Naive thymus-derived CD8-positive, alpha-beta T cell (primary cell): ENCODE data around the gene RET. TPM values are rescaled to one million over a fixed set of nuclear protein-coding genes. Genes with fewer than 3 reads are reported as not detected.

ENCODE experiments used
- ATAC-seq, 2 donors: fragments of 150-1000 bp; cut with Tn5 transposase in 1 of 2; sonication (Bioruptor Pico), chemical (Tn5 transposase) in 1 of 2; 1 replicate in 1 of 2; 2 replicates in 1 of 2; pipeline ENCODE4 v1.10.0; 2021; ENCODE audit warnings: mild to moderate bottlenecking in 2 of 2, moderate library complexity in 2 of 2
- POLR2A ChIA-PET: fragments of 350-600 bp; sonication (Branson Sonifier 250); formaldehyde crosslinking; loops from one replicate; lab custom pipeline; 2021; ENCODE audit warnings: antibody characterized with exemption; lab: Charles Lee
- DNase-seq, 10 donors: peaks; one replicate each; pipeline versions ENCODE4 v3.0.0 to v3.0.0-alpha.2; 2020 to 2022
- H3K27ac Mint-ChIP-seq, 10 donors: one replicate each; pipeline ENCODE4 v1.8.0; 2020 to 2022; ENCODE audit warnings: mild to moderate bottlenecking in 10 of 10, mixed read lengths in 10 of 10, moderate library complexity in 4 of 10, inconsistent platforms in 1 of 10
- H3K27me3 Mint-ChIP-seq, 5 donors: one replicate each; pipeline ENCODE4 v1.8.0; 2021 to 2022; ENCODE audit warnings: mixed read lengths in 5 of 5
- H3K36me3 Mint-ChIP-seq, 3 donors: one replicate each; pipeline ENCODE4 v1.8.0; 2020 to 2022; ENCODE audit warnings: mixed read lengths in 3 of 3, mild to moderate bottlenecking in 2 of 3, inconsistent platforms in 1 of 3
- H3K4me1 Mint-ChIP-seq, 4 donors: one replicate each; pipeline ENCODE4 v1.8.0; 2021 to 2022; ENCODE audit warnings: mixed read lengths in 4 of 4
- H3K4me3 Mint-ChIP-seq, 10 donors: one replicate each; pipeline ENCODE4 v1.8.0; 2020 to 2022; ENCODE audit warnings: mild to moderate bottlenecking in 10 of 10, mixed read lengths in 10 of 10, moderate library complexity in 6 of 10, inconsistent platforms in 1 of 10
- H3K9me3 Mint-ChIP-seq, 9 donors: one replicate each; pipeline ENCODE4 v1.8.0; 2020 to 2022; ENCODE audit warnings: mixed read lengths in 9 of 9, mild to moderate bottlenecking in 3 of 9, inconsistent platforms in 1 of 9, moderate library complexity in 1 of 9
- polyA plus RNA-seq, 3 donors: library from polyadenylated mRNA; unstranded; fragments of 300-500 nt; fragmentation: Illumina TruSeq; gene quantifications; one replicate each; pipeline ENCODE4 v1.2.3, GENCODE V29; 2021
- total RNA-seq, 8 experiments: library from RNA in 2 of 8; stranded (reverse) in 2 of 8; gene quantifications; one replicate each; pipeline ENCODE4 v1.2.3 and lab custom pipeline; 2021 to 2026

The RET gene
- total and polyA plus RNA-seq, 5 experiments from 2014 or later = not detected

DNA sequence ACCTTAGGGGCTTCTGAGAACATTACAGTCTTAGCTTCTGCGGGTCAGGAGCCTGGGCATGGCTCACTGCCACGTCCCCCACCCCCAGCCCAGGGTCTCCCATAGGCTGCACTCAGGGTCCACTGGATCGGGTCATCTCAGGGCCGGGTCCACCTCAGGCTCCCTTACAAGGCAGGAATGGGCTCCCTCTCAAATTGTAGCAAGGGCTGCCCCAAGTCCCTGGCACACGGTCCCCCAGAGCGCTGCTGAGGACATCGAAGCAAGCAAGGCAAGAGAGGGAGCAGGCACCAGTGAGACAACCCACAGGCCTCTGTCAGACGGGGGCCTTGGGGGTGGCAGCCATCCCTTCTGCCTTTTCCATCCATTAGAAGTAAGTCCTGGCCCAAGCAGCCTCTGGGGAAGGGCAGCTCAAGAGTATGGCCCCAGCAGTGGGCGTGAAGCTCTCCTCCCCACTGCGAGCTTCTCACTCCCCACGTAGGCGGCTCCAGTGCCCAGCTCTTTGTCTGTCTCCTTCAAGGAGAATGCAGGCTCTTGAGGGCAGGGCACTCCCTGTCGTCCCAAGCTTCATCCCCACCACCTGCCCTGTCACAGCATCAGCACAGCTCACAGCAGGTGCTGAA lies 18.0 kb upstream of the RET start:
- no peaks in the 10 kb centered on the region for H3K36me3 Mint-ChIP-seq
- POLR2A ChIA-PET = no interaction called here
- ATAC-seq (no peak), DNase-seq (peak in 1 of 10 donors; percentile 32)
- no peaks in the 10 kb centered on the region for H3K4me1 Mint-ChIP-seq
- peaks cover 5 to 25% (median 11%) of the 10 kb centered on the region in 5 donors for H3K27me3 Mint-ChIP-seq
- H3K4me3 Mint-ChIP-seq = no peak overlapping the region
- no peaks in the 10 kb centered on the region for H3K9me3 Mint-ChIP-seq
- H3K27ac Mint-ChIP-seq = no peak overlapping the region

DNA sequence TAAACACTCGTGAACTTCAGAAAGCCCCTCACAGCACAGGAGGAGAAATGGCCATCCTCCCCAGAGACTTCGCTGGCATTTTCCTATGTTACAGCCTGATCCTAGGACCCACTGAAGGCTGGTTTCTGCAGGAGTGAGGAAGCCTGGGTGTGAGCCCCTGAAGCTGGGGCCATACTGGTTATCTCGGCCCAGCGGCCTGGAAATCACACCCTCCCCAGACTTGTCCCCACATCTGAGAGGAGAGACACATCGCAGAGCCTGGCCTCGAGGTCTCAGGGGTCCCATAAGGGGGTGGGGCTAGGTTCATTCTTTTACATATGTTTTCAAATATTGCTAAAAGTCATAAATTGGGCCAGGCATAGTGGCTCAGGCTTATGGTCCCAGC lies 17.5 kb upstream of the RET start:
- no peaks in the 10 kb centered on the region for H3K9me3 Mint-ChIP-seq
- peaks cover 5 to 24% (median 11%) of the 10 kb centered on the region in 5 donors for H3K27me3 Mint-ChIP-seq
- H3K27ac Mint-ChIP-seq = no peak overlapping the region
- no peaks in the 10 kb centered on the region for H3K36me3 Mint-ChIP-seq
- POLR2A ChIA-PET = no interaction called here
- DNase-seq = peak in 1 of 10 donors; percentile 54
- H3K4me3 Mint-ChIP-seq = no peak overlapping the region
- no peaks in the 10 kb centered on the region for H3K4me1 Mint-ChIP-seq
- ATAC-seq = no peak

DNA sequence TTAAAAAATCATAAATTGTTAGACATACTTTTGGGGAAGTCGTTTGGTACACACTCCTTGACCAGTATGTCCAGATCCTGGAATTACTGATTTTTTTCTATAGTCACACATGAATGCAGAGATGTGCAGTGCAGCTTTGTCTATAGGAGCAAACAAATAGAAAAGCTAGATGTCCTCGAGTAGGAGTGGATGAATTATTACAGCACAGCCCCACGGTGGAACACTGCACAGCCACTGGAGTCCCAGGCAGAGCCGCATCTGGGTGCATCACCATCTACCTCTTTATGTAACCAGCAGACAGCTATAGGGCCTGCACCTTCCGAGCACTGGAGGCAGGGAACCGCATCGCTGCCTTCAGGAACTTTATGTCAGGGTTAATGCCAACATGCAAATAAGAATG lies 17.0 kb upstream of the RET start:
- Mint-ChIP-seq H3K4me3 (no peak overlapping the region), H3K4me1 (no peaks in the 10 kb centered on the region), H3K27ac (no peak overlapping the region), H3K36me3 (no peaks in the 10 kb centered on the region), H3K27me3 (peaks cover 5 to 24% (median 11%) of the 10 kb centered on the region in 5 donors), H3K9me3 (no peaks in the 10 kb centered on the region)
- no peak for ATAC-seq
- no peak for DNase-seq
- POLR2A ChIA-PET = no interaction called here

DNA sequence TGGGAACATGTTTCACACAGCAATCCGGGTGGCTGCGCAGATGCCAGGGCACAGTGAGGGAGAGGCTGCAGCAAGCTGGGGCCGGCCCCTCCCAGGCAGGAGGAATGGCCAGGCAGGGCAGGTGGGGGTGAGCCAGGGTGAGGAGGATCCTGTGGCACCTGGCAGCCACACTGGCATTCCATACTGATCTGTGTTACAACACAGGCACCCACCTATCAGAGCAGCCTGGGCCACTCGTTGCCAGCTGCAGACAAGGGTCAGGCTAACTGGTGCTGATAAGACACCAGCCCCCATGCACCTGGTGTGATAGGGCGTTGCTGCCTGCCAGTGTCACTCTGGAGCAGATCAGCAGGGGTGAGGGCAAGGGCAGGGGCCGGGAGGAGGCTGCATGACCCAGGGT lies 16.6 kb upstream of the RET start:
- POLR2A ChIA-PET = no interaction called here
- Mint-ChIP-seq H3K27me3 (peaks cover 5 to 24% (median 11%) of the 10 kb centered on the region in 5 donors), H3K9me3 (no peaks in the 10 kb centered on the region), H3K4me1 (no peaks in the 10 kb centered on the region), H3K36me3 (no peaks in the 10 kb centered on the region), H3K4me3 (no peak overlapping the region), H3K27ac (no peak overlapping the region)
- no peak for DNase-seq
- no peak for ATAC-seq

DNA sequence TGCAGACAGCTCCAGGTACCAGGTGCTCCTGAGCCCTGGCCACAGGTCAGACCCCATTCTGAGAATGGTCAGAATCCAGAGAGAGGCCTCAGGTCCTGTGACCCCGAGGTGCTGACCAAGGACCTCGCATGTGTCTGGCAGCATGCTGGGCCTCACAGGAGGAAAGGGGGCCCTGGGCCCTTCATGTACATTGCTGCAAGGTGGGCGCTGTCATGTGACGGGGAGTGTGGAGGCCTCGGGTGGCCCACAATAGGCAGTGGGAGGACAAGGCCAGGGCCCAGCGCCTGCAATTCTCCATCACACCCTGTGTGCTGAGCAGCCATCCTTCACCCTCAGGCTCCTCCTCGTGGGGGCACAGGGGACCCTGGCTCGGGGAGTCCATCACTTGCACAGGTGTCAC lies 15.5 kb upstream of the RET start:
- no peak for DNase-seq
- H3K36me3 Mint-ChIP-seq = no peaks in the 10 kb centered on the region
- no peak overlapping the region for H3K4me3 Mint-ChIP-seq
- H3K27ac Mint-ChIP-seq = no peak overlapping the region
- POLR2A ChIA-PET = no interaction called here
- H3K9me3 Mint-ChIP-seq = no peaks in the 10 kb centered on the region
- no peaks in the 10 kb centered on the region for H3K4me1 Mint-ChIP-seq
- peaks cover 5 to 24% (median 9%) of the 10 kb centered on the region in 5 donors for H3K27me3 Mint-ChIP-seq
- ATAC-seq = no peak

DNA sequence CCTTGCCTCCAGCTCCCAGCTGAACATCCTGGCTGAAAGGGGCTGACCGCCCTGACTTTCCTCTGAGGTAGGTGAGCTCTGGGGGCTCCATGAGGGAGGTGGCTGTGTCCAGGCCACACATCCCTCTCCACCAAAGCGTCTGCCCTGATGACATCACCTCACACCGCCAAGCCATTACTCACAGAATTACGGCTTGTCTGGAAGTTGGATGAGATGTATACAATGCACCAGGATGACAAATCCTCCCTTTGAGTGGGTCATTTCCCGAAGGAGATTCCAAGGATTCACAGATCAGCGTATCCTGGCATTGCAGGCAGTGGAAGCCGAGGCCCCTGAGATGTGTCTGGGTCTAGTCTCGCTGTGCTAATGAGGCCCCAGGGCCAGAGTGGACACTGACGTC lies 15.1 kb upstream of the RET start:
- DNase-seq (no peak), ATAC-seq (no peak)
- Mint-ChIP-seq H3K27ac (no peak overlapping the region), H3K4me1 (no peaks in the 10 kb centered on the region), H3K4me3 (no peak overlapping the region), H3K36me3 (no peaks in the 10 kb centered on the region), H3K27me3 (peaks cover 5 to 24% (median 9%) of the 10 kb centered on the region in 5 donors), H3K9me3 (no peaks in the 10 kb centered on the region)
- POLR2A ChIA-PET = no interaction called here

DNA sequence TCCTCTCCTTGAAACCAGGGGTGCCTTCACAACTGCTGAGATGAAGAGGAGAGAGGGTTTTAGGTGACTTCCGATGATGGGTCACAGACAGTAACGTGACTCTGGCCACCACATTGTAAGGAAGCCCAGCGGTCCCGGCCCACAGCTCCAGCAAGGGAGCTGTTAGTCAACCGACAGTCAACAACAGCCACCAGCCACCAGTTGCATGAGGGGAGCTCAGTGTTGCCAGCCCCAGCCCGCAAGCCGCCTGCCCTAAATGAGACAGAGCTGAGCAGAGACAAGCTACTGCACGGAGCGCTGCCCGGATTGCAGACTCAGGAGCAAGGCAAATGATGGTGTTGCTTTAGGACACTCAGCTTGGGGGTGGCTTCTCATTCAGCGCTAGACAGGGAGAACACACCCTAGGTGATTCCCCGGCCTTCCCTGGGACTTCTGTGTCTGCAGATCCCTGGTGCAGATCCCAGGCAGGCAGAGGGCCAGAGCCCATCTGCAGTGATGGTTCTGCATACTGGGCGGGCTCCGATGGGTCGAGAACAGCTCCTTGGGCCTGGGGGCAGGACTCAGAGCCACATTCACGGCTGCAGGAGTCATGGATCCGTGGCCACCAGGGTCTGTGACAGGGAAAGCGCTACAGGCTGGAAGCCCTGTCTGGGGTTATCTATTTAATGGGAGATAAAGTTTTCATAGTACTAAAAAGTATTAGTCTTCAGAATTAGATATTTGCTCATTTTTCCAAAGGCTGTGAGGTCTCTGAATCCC lies 14.3 kb upstream of the RET start:
- POLR2A ChIA-PET = no interaction called here
- no peaks in the 10 kb centered on the region for H3K9me3 Mint-ChIP-seq
- no peak overlapping the region for H3K4me3 Mint-ChIP-seq
- no peaks in the 10 kb centered on the region for H3K4me1 Mint-ChIP-seq
- DNase-seq (no peak), ATAC-seq (no peak)
- H3K27me3 Mint-ChIP-seq = peaks cover 2 to 19% (median 8%) of the 10 kb centered on the region in 5 donors
- H3K36me3 Mint-ChIP-seq = no peaks in the 10 kb centered on the region
- H3K27ac Mint-ChIP-seq = no peak overlapping the region

DNA sequence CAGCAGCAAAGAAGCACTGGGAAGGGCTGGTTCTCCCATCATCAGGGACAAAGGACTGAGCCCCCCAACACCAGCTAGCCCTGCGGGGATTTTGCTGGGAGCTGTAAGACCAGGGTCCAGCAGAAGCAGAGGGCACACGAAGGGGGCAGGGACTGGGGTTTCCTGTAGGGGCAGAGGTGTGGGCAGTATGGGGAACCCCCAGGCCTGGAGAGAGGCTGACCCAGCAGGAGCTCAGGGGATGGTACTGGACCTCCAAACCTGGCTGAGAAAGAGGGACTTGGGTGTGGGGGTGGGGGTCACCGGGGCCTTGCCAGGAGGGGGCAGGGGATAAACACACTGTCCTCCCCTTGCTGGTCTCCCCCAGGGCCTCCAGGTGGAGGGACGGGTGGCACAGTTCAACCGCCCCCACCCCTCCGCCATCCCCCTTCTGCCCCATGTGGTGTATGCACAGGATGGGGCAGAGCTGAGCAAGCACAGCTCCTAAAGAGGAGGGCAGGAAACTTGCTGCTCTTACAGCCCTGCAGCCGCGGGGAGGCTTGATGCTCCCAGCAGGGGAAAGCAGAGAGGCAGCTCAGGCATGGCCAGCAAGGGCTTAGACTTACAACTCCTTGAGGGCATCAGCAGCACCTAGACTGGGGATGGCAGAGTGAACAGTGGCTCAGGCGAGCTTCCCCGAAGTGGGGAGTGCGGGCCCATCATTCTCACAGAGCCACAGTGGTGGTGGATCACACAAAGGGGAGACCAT lies 12.4 kb upstream of the RET start:
- Mint-ChIP-seq H3K9me3 (no peaks in the 10 kb centered on the region), H3K4me3 (no peak overlapping the region), H3K36me3 (no peaks in the 10 kb centered on the region), H3K4me1 (no peaks in the 10 kb centered on the region), H3K27ac (no peak overlapping the region), H3K27me3 (no peaks in the 10 kb centered on the region)
- POLR2A ChIA-PET = no interaction called here
- DNase-seq (no peak), ATAC-seq (no peak)

DNA sequence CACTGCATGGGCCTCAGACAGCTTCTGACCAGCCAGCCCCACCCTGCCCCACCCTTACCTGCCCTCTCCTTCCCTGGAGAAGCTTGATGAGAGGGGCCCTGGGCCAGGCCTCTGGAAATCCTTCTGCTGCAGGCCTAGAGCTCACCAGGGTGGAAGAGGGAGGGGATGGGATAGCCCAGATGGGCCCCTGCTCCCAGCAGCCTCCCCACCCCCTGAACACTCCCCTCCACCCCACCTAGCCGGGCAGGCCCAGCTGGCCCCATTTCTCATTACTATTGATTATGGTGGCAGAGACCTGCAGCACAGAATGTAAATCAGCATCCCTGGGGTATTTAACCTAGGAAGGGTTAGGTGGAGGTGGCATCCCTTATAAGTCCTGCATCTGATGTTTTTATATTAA lies 11.6 kb upstream of the RET start:
- Mint-ChIP-seq H3K4me1 (no peaks in the 10 kb centered on the region), H3K27ac (no peak overlapping the region), H3K4me3 (no peak overlapping the region), H3K27me3 (no peaks in the 10 kb centered on the region), H3K36me3 (no peaks in the 10 kb centered on the region), H3K9me3 (no peaks in the 10 kb centered on the region)
- POLR2A ChIA-PET = no interaction called here
- DNase-seq = no peak
- no peak for ATAC-seq

DNA sequence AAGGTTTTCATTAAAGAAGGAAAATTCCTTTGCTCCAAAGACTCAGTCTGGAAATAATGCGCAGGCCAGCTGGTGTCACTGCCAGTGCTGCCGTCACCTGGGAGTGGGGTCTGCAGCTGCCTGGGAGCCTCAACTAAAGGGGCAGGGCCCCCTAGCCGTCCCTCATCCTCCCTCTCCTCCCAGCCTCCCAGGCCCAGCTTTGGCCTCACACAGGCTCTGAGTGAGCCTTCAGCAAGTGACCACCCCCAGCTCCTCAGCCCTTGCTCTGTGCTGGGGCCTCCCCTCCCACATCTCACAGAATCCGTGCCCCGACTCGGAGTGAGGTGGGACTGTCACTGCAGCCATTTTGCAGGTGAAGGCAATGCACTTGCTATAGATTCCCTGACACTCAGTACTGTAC lies 11.1 kb upstream of the RET start:
- DNase-seq (no peak), ATAC-seq (no peak)
- Mint-ChIP-seq H3K27ac (peak overlapping the region in 1 of 10 donors; percentile 55), H3K36me3 (no peaks in the 10 kb centered on the region), H3K4me1 (no peaks in the 10 kb centered on the region), H3K4me3 (no peak overlapping the region), H3K9me3 (no peaks in the 10 kb centered on the region), H3K27me3 (no peaks in the 10 kb centered on the region)
- POLR2A ChIA-PET = no interaction called here

DNA sequence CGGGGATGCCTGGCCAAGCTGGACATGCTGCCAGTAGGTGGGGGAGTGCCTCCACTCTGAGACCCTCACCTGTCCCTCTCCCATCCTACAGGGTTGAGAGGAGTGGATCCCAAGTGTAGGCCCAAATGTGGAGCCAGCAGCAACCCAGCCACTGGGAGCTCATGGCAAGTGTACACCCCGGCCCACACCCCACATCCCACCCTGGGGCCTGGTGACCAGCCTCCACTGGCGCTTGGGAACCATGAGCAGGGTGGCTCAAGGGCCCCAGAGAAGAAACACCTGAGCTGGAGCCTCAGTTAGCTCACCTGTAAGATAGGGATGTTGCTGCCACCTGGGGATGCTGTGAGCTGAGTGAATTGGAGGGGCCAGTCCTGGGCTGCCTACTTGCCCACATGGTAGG lies 10.4 kb upstream of the RET start:
- no peak for DNase-seq
- Mint-ChIP-seq H3K36me3 (no peaks in the 10 kb centered on the region), H3K9me3 (no peaks in the 10 kb centered on the region), H3K4me1 (no peaks in the 10 kb centered on the region), H3K27me3 (no peaks in the 10 kb centered on the region), H3K27ac (peak overlapping the region in 1 of 10 donors; percentile 55), H3K4me3 (no peak overlapping the region)
- no peak for ATAC-seq
- POLR2A ChIA-PET = no interaction called here

DNA sequence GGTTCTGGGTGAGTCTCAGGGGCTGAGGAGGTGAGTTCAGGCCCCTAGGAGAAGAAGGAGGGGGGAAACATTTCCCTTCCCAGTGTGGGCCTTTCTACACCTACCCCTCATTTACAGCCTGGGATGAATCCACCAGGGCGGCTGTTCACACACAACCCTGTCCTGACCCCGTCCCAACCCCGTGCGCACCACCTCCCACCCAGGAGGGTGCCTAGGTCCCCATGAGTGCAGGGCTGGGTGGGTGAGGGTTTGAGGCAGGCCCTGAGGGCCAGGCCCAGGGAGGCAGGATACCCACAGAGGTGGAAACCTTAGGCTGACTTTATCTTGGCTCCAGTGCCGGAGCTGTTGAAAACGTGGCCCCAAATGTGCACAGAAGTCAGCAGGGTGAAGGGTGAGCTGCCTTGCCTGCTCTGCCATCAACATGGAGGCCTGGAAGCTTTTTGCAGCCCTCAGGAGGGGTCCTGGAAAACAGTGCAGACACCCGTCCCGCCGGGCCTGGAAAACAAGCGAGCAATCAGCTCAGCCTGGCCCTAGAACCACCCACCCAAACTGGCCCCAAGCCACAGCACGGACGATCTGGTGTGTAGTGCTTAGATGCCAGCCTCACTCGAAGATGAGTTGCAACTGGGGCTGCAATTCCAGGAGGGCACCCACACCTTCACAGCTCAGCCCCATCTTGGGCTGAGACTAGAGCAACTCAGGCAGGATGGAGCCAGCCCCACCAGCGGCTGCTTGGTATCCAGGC lies 9.3 kb upstream of the RET start:
- DNase-seq (no peak), ATAC-seq (no peak)
- H3K9me3 Mint-ChIP-seq = no peaks in the 10 kb centered on the region
- H3K36me3 Mint-ChIP-seq = no peaks in the 10 kb centered on the region
- H3K27me3 Mint-ChIP-seq = peaks cover 0 to 2% (median 0%) of the 10 kb centered on the region in 5 donors
- POLR2A ChIA-PET = no interaction called here
- no peak overlapping the region for H3K27ac Mint-ChIP-seq
- H3K4me3 Mint-ChIP-seq = no peak overlapping the region
- no peaks in the 10 kb centered on the region for H3K4me1 Mint-ChIP-seq

DNA sequence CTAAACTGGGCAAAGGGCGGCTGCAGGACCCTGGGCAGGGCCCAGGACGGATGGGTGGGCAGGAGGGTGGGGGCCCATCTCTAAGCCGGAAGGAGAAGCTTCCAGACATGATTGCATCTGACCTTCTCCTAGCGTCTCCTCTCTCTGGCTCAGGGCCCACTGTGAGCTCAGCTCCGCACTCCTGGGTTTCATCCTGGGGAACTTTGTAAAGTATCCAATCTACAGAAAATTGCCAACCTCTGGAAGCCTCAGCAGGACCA lies 8.8 kb upstream of the RET start:
- ATAC-seq = no peak
- POLR2A ChIA-PET = no interaction called here
- no peak for DNase-seq
- no peaks in the 10 kb centered on the region for H3K4me1 Mint-ChIP-seq
- H3K27ac Mint-ChIP-seq = no peak overlapping the region
- peaks cover 0 to 5% (median 0%) of the 10 kb centered on the region in 5 donors for H3K27me3 Mint-ChIP-seq
- H3K36me3 Mint-ChIP-seq = no peaks in the 10 kb centered on the region
- no peak overlapping the region for H3K4me3 Mint-ChIP-seq
- H3K9me3 Mint-ChIP-seq = no peaks in the 10 kb centered on the region
